A204.1 (cell line): ENCODE results near the gene MCUB.

Source experiments
- FAIRE-seq: peaks from 2 replicates; lab custom pipeline; 2012; peaks lifted over from hg19 to GRCh38; lab: Jason Lieb, UNC

The MCUB gene

DNA sequence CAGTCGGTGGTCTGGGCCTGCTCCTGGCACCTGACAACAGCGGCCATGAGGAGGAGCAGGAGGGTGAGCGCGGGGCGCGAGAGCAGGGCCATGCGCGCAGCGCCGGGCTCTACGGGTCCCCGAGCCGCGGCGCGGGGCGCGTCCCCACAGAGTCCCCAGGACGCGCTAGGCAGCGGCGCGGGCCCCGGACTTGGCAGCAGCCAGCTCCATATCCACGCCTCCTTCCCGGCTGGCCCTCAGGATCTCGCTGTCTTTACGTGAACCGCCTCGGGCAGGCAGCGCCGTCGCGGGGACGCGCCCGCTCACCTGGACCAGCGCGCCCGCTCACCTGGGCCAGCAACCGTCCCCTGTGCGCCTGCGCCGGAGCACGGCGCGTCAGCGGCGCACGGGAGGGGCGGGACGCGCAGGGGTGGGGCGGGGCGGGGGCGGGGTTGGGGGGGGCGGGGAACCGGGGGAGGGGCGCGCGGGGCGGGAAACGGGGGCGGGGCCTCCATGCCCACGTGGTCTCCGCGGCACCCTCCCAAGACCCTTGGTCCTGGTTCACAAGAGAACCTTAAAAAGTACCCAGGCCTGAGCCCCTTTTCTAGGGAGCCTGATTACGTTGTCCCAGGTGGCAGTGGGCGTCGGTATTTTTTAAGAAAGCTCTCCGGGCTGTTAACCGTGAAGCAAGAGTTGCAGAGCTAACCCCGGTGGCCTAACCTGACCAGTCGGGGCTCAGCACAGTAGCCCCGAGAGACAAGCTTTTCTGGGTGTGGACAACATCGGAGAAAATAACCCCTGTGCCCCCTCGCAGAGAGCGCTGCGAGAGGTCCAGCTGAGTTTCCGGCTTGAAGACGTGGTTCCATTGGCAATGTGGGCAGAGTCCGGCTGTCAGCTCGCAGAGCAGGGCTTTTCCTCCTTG lies 169.9 kb downstream of the MCUB start, which contains the start of gene PLA2G12A:
Gene PLA2G12A, minus strand, starts transcription at position 353 of the 901 bp plus-strand sequence. Its CDS starts 261 bp downstream, at position 92.
- no peak for FAIRE-seq

- FAIRE-seq = no peak
These were observed 170.8 kb downstream of the MCUB start for GRCh38 chr4:109730619-109731545.

GRCh38 chr4:109733728-109734127 lies 173.7 kb downstream of the MCUB start:
- FAIRE-seq = no peak

- FAIRE-seq = no peak
These were observed 175.7 kb downstream of the MCUB start for GRCh38 chr4:109735566-109736365.
